Fibroblast of peridontal ligament (primary cell): ENCODE results near the gene IL4I1.

Experiments used
- DNase-seq: peaks from one replicate; pipeline ENCODE4 v3.0.0-alpha.2; 2010; ENCODE audit errors: extremely low read depth

IL4I1 gene

GRCh38 chr19:49924004-49924880 lies 27.6 kb upstream of the IL4I1 start:
- DNase-seq: no peak

DNA sequence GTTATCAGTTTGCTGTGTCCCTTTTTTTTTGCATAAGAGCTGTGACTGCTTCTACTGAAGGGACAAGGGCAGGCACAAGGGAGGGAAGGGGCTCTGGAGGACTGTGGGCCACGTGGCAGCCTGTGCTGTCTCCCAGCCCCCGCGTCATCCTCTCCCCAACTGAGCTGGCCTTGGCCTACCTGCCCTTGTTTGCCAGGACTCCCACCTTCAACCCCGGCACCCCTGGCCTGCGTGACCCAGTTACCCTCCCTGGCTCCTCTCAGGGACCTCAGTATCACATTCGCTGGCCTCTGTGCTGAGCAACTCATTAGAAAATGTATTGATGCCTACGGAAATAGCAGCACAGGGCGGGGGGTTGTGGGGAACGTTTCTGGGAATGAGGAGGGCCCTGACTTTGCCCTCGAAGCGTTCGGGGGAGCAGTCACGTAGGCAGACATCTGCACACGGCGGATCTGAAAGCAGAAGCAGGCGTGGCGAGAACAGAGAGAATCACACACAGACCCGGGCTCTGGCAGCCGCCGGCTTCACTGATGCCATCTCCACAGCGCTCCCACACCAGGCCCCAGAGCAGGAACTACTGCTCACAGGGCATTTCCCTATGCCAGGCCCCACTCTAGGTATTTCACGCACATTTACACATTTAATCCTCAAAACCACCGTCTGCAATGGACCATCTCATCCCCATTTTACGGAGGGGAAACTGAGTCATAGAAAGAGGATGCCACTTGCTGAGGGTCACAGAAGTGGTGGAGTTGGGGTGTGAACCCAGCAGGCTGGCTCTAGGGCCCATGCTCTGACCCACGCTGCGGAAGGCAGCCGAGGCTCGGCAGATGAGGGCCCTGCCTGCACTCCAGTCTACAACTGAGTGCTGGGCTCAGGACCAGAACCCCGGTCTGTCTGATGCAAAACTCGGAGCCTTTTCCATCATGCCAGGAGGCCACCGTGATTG lies 26.6 kb upstream of the IL4I1 start:
- DNase-seq: no peak

- peak; percentile 66 for DNase-seq
These were observed 25.4 kb upstream of the IL4I1 start for GRCh38 chr19:49921871-49922795.

GRCh38 chr19:49920624-49921363 lies 24.1 kb upstream of the IL4I1 start:
- no peak for DNase-seq

- no peak for DNase-seq
These were observed 21.4 kb upstream of the IL4I1 start for GRCh38 chr19:49918089-49918488.

DNA sequence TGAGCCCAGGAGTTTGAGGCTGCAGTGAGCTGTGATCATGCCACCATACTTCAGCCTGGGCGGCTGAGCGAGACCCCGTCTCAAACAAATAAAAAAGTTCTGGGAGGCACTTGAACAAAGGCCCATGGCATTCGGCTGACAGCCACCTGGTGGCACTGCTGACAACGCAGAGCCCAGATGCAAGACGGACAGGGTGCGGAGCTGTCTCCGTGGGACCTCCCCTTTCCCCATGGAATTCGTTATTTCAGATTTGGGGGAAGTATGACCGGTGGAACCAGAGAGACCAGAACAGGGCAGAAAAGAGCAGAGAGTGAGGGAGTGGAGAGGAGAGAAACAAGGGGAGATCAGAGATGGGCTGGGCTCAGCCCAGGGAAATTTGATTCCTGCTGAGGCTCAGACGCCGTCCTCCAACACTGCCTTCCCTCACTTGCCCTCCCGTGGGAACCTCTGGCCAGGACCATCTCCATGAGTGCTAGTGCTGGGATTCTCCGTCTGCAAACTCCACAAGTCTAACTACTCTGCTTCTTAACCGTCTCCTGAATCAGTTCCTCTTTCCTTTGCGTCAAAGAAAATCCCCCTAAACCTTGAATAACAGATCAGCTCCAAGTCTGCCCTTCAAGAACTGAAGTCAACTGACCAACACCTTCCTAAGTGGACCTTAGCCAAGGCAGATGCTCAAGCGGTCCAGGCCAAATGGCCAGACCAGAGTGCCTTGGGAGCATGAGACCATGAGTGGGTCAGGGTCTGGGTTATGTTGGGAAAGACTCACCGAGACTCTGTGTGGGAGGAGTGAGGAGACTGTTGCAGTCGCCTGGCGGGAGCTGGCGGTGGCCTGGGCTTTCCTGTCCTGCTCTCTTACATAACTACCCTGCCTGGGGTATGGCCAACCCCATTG lies 20.4 kb upstream of the IL4I1 start:
- no peak for DNase-seq

DNA sequence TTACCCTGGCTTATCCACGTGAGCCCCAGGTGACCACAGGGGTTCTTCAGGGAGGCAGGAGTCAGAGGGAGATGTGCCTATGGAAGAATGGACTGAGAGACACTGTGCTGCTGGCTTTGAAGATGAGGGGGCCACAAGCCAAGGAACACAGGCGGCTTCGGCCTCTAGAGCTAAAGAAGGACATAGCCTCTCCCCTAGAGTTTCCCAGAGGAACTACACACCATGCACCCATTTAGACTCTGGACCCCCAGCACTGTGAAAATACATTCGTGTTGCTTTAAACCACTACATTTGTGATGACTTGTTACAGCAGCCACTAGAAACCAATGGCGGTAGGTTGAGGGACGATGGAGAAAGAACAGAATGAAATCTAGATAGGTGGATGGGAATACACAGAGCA lies 18.6 kb upstream of the IL4I1 start:
- no peak for DNase-seq

DNA sequence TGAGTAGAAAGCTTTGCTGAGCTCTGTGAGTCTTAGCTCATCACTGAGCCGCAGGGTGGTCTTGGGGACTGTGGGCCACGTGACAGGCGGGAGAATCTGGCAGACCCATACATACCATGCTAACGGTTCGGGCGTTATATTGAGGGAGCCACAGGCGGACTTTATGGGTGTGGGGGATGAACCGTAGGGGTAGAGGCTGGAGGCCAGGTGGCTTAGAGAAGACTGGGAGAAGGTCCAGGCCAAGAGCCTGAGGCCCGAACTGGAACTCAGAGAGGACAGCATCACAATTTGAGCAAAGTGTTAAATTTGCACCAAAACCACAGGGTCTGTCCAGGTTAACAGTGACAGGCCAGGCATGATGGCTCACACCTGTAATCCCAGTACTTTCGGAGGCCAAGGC lies 17.0 kb upstream of the IL4I1 start:
- DNase-seq: no peak

DNA sequence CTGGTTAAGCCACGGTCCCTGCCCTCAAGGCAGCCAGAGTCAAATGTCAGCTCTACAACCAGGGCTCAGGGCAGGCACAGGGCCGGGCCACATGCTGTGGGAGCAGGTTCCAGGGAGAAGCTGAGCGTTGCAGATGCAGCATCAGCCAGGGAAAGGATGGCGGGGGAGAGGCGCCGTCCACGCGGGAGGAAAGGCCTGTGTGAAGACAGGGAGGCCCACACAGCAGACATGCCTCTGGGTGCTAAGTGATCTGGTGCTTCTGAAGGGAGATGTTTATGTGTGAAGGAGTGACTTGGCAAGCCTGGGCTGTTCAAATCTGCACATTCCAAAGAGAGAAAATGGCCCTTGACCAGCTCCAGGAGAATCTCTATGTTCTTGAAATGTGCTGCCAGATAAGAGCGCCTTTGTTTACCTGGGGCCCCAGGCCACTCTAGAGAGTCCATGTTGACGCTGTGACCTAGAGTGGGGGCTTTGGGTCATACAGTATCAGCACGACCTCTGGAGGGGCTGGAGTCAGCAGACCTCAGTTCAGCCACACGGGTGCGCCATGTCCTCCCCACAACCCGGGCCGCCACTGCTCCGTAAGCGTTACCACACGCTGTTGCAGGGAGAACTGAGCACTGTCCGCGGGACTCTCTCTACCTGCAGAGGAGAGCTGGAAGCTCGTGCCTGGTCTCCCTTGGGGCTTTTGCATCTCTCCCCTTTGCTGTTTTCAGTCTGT lies 16.4 kb upstream of the IL4I1 start:
- no peak for DNase-seq

DNA sequence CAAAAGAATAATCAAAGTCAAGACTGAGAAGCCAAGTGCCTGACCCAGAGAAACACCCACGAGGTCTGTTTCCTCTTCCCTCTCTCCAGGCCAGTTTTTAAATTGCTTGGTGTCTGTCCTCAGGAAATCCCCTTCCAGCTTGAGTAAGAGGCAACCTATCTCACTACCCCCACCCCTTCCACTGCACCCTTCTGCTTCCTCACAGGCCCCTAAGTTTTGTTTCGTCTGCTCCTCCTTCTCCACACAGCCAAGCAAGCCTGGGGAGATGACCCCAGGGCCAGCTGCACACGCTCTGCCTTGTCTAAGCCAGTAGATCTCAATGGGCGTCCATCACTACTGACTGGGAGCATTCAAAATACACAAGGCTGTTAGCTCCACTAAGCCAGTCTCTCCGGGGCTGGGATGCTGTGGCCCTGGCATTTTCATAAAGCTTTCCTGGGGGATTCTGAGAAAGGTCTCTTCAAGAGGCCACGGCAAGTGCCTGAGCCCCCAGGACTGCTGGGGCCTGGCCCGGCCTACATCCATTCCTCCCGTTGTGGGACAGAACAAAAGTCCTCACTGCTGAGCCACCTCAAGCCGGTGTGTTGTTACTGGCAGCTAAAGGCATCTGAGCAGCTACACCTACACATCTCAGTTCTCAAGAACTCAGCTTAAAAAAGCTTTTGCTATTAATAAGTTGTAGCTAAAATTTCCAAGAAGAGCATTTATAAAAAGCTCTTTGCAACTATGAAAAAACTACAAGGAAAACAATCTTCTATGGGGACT lies 14.9 kb upstream of the IL4I1 start:
- no peak for DNase-seq

- DNase-seq: no peak
These were observed 13.5 kb upstream of the IL4I1 start for GRCh38 chr19:49910179-49910578.

DNA sequence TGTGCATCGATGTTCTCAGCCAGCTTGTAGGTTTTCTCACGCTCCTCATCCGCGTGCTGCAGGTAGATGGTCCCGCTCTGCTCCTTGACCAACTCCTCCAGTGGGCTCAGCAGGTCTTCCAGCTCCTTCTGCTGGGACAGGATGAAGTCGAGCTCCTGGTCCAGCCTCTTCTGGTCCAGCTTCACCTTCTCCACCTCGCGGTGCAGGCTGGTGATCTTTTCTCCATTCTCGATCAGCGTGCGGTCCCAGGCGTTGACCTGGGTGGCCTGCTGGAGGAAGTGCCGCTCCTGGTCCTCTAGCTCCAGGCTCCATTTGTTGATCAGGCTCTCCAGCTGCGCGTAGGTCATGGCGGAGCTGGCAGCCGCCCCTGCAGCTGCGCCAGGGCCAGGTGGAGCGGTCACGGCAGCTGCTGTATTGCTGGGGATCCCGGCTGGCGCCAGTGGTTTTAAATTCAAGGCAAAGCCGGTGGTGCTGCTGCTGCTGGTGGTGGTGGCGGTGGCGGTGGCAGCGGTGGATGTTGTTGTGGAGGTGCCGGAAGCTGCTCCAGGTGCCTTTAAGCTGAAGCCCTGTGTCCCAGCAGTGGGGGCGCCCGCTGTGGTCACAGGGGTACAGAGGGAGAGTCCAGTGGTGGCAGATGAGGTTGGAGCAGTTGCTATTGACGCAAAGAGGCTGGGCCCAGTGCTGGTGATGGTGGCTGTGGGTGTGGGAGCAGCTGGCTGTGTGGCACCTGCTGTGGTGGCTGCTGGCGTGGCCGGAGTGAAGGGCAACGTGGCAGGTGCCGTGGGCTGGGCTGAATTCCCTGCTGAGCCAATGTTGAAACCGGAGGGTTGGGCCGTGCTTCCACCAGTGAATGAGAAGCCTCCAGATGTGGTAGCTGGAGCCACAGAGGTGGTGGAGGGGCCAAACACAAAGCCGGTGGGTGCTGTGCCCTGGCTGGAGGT lies 12.1 kb upstream of the IL4I1 start:
- no peak for DNase-seq

- no peak for DNase-seq
These were observed 11.2 kb upstream of the IL4I1 start for GRCh38 chr19:49907745-49908446.

DNA sequence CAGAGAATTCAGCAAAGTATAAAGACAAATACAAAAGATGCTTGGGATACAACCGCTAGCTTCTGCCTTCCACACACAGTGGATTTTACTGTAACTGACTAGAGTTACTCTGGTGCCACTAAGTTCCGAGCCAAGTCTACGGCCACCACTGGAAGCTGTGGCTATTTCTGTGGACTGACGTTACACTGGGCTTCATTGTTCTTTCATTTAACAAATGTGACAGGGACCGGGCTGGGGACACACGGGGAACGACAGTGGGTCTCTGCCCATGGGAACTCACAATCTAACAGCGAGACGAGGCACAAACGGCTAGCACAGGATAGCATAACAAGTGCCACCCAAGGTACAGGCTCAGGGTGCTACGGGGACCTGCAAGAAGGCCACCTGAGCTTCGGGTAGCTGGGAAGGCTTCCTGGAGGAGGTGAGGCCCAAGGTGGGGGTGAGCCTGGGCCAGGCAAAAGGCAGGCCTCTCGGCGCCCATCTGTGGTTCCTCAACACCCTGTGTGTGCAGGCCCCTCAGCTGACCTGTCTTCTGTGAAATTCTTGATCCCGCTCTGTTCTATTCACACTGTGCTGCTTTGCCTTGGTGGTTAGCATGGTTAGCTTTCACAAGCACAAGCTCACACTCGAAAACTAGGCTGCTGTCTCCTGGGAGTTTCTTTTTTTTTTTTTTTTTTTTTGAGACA lies 10.3 kb upstream of the IL4I1 start:
- DNase-seq: no peak

DNA sequence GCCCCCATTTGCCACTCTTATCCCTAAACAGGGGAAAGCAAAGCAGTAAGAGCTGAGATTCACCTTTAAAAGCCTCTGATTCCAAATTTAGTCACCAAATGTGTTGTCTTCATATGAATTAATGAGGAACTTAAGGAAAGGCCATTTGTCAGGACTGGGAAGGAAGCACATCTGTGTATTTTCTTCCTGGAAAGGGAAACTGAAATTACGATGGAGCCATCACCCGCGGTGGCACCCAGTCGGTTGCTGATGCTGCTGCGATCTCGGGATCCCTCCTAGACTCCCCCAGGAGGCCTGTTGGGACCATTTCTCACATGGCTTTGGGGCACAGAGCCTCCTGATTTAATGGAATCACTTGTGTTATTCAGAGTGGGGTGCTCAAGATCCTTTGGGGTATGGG lies 7.4 kb upstream of the IL4I1 start:
- DNase-seq: no peak
